B cell (primary cell): ENCODE results near the gene ZFYVE16. TPM values are rescaled to one million over a fixed set of nuclear protein-coding genes. Genes with fewer than 3 reads are reported as not detected.

Experiments
- ATAC-seq: fragments of 200-7000 bp; cut with Tn5 transposase; one replicate; pipeline ENCODE4 v1.10.0; 2021; ENCODE audit warnings: low read depth, mild to moderate bottlenecking, moderate number of reproducible peaks, moderate library complexity
- CTCF ChIA-PET: fragments of 350-600 bp; sonication (Branson Sonifier 250); formaldehyde crosslinking; loops from one replicate; lab custom pipeline; 2021; ENCODE audit warnings: antibody characterized with exemption, inconsistent platforms; lab: Charles Lee
- POLR2A ChIA-PET: fragments of 350-600 bp; sonication (Branson Sonifier 250); formaldehyde crosslinking; loops from one replicate; lab custom pipeline; 2021; ENCODE audit warnings: antibody characterized with exemption; lab: Charles Lee
- DNase-seq: peaks from one replicate; pipeline ENCODE4 v3.0.0; 2013
- H2AFZ ChIP-seq: 2 replicates; pipeline ENCODE4 v1.6.1; 2012; ENCODE audit warnings: mild to moderate bottlenecking, low read depth, low read length; ENCODE audit not compliant: insufficient read depth, poor library complexity, severe bottlenecking
- H3K27ac ChIP-seq, 2 donors: 1 replicate in 1 of 2; 2 replicates in 1 of 2; pipeline ENCODE4 v1.5.1; 2012 to 2013; ENCODE audit warnings: low read length in 2 of 2, mild to moderate bottlenecking in 2 of 2, moderate library complexity in 1 of 2
- H3K27me3 ChIP-seq, 4 experiments: fragments of 200-600 bp in 1 of 4; sonication (generic) in 1 of 4; replicated peaks in 1 of 4; 1 replicate in 2 of 4; 2 replicates in 2 of 4; pipeline versions ENCODE4 v1.6.1 to v1.7.0; 2013 to 2016; ENCODE audit warnings: low read length in 3 of 4, mild to moderate bottlenecking in 2 of 4, mixed read lengths in 1 of 4, moderate library complexity in 1 of 4; ENCODE audit not compliant: insufficient read depth in 4 of 4, control insufficient read depth in 3 of 4; ENCODE audit errors: control extremely low read depth in 1 of 4
- H3K36me3 ChIP-seq, 2 experiments: replicated peaks in 1 of 2; 1 replicate in 1 of 2; 2 replicates in 1 of 2; pipeline versions ENCODE4 v1.6.1 to v1.7.1; 2013; ENCODE audit warnings: low read length in 1 of 2; ENCODE audit not compliant: insufficient read depth in 2 of 2, control insufficient read depth in 1 of 2; ENCODE audit errors: control extremely low read depth in 1 of 2, extremely low read depth in 1 of 2
- H3K4me1 ChIP-seq, 2 donors: fragments of 200-600 bp in 1 of 2; sonication (generic) in 1 of 2; 1 replicate in 1 of 2; 2 replicates in 1 of 2; pipeline versions ENCODE4 v1.5.1 to v1.6.1; 2013 to 2017; ENCODE audit warnings: low read length in 2 of 2; ENCODE audit not compliant: control insufficient read depth in 2 of 2, insufficient read depth in 2 of 2
- H3K4me2 ChIP-seq: replicated peaks from 2 replicates; pipeline ENCODE3; 2012; ENCODE audit warnings: mild to moderate bottlenecking, low read depth, low read length; ENCODE audit not compliant: poor library complexity, severe bottlenecking
- H3K4me3 ChIP-seq, 5 experiments: fragments of 200-600 bp in 1 of 5; sonication (generic) in 1 of 5; 1 replicate in 3 of 5; 2 replicates in 2 of 5; pipeline versions ENCODE4 v1.5.1 to v1.7.0; 2011 to 2016; ENCODE audit warnings: low read length in 4 of 5, mild to moderate bottlenecking in 4 of 5, low read depth in 2 of 5, control low read depth in 1 of 5, moderate library complexity in 1 of 5; ENCODE audit not compliant: insufficient read depth in 1 of 5; ENCODE audit errors: control extremely low read depth in 1 of 5, extremely low read depth in 1 of 5
- H3K79me2 ChIP-seq: fragments of 200-600 bp; sonication (generic); one replicate; pipeline ENCODE4 v1.6.0; 2016; ENCODE audit warnings: low read length; ENCODE audit not compliant: control insufficient read depth, insufficient read depth
- H3K9ac ChIP-seq: fragments of 200-600 bp; sonication (generic); 2 replicates; pipeline ENCODE4 v1.6.1; 2017; ENCODE audit warnings: mild to moderate bottlenecking, low read length, moderate library complexity
- H3K9me3 ChIP-seq, 3 donors: one replicate each; pipeline versions ENCODE4 v1.6.1 to v1.7.1; 2013; ENCODE audit warnings: low read length in 2 of 3; ENCODE audit not compliant: control insufficient read depth in 2 of 3, insufficient read depth in 1 of 3; ENCODE audit errors: control extremely low read depth in 1 of 3
- H4K20me1 ChIP-seq: 2 replicates; pipeline ENCODE4 v1.6.0; 2012; ENCODE audit warnings: mild to moderate bottlenecking, low read length; ENCODE audit not compliant: insufficient read depth, control insufficient read depth, poor library complexity, severe bottlenecking
- H3K27ac Mint-ChIP-seq: one replicate; pipeline ENCODE4 v1.8.0; 2021; ENCODE audit warnings: mixed read lengths
- H3K27me3 Mint-ChIP-seq: one replicate; pipeline ENCODE4 v1.8.0; 2021; ENCODE audit warnings: mixed read lengths
- H3K4me1 Mint-ChIP-seq: one replicate; pipeline ENCODE4 v1.8.0; 2021; ENCODE audit warnings: mixed read lengths
- H3K4me3 Mint-ChIP-seq: one replicate; pipeline ENCODE4 v1.8.0; 2021; ENCODE audit warnings: mixed read lengths
- H3K9me3 Mint-ChIP-seq: one replicate; pipeline ENCODE4 v1.8.0; 2022; ENCODE audit warnings: mixed read lengths; ENCODE audit not compliant: insufficient read depth
- EZH2 ChIP-seq: IDR thresholded peaks from 2 replicates; pipeline ENCODE4 v1.6.1; 2012; ENCODE audit warnings: borderline replicate concordance, low read depth, mild to moderate bottlenecking, moderate library complexity, low read length; ENCODE audit not compliant: insufficient read depth, poor library complexity, severe bottlenecking
- WGBS: methylation state at CpG from one replicate; pipeline ENCODE4 v1.1.5; 2013; ENCODE audit warnings: missing lambda C conversion rate; ENCODE audit not compliant: insufficient coverage; 5-methylcytosine and 5-hydroxymethylcytosine counted together
- intact Hi-C: fragments of 100-400 bp; cut with micrococcal nuclease; formaldehyde crosslinking; loops from one replicate; pipeline ENCODE4 v1.10.0; 2022
- polyA plus RNA-seq: library from polyadenylated mRNA; depleted of rRNA; stranded (reverse); fragments of >200 nt; gene quantifications from 2 replicates; pipeline ENCODE4 v1.2.3, GENCODE V29; 2012
- total RNA-seq, 2 donors: library from RNA; stranded (reverse); fragments of 120-200 nt in 1 of 2; gene quantifications; 1 replicate in 1 of 2; 2 replicates in 1 of 2; pipeline versions ENCODE4 v1.2.3 to v1.2.4, GENCODE V29; 2013 to 2022
- TF ChIP-seq, protein P1 (sequence below): fragments of 200-600 bp; IDR thresholded peaks from one replicate; pipeline ENCODE4 v1.8.0; 2022; ENCODE audit warnings: antibody characterized with exemption, mild to moderate bottlenecking

The ZFYVE16 gene
- total and polyA plus RNA-seq, 2 donors (not counting 1 experiment from before 2014, with no cell fraction given): 4.7 to 38.3 TPM

DNA sequence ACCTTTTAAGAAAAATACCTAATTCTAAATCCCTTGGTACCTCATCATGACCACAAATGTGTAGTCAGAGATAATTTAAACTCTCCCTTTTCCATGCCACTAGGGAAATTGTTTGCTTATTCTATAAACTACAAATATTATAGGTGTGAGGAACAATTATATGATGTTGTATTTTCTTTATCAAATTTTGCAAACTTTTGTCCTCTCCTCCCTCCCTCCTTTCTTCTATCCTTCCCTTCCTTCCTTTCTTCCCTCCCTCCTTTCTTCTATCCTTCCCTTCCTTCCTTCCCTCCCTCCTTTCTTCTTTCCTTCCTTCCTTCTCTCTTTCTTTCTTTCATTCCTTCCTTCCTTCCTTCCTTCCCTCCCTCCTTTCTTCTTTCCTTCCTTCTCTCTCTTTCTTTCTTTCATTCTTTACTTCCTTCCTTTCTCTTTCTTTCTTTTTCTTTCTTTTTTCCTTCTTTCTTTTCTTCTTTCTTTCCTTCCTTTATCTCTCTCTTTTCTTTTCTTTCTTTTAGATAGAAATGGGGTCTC lies 46.9 kb upstream of the ZFYVE16 start:
- Histone ChIP-seq H4K20me1 (no peaks in the 10 kb centered on the region), H3K4me3 (no peak overlapping the region), H2AFZ (no peak overlapping the region), H3K27ac (no peak overlapping the region), H3K79me2 (no peaks in the 10 kb centered on the region), H3K27me3 (no peaks in the 10 kb centered on the region), H3K4me2 (no peak overlapping the region), H3K9me3 (peaks cover 0 to 3% (median 0%) of the 10 kb centered on the region in 3 donors), H3K36me3 (no peaks in the 10 kb centered on the region), H3K9ac (no peak overlapping the region), H3K4me1 (no peaks in the 10 kb centered on the region)
- no peak for TF ChIP-seq EZH2
- TF ChIP-seq, protein P1, sequence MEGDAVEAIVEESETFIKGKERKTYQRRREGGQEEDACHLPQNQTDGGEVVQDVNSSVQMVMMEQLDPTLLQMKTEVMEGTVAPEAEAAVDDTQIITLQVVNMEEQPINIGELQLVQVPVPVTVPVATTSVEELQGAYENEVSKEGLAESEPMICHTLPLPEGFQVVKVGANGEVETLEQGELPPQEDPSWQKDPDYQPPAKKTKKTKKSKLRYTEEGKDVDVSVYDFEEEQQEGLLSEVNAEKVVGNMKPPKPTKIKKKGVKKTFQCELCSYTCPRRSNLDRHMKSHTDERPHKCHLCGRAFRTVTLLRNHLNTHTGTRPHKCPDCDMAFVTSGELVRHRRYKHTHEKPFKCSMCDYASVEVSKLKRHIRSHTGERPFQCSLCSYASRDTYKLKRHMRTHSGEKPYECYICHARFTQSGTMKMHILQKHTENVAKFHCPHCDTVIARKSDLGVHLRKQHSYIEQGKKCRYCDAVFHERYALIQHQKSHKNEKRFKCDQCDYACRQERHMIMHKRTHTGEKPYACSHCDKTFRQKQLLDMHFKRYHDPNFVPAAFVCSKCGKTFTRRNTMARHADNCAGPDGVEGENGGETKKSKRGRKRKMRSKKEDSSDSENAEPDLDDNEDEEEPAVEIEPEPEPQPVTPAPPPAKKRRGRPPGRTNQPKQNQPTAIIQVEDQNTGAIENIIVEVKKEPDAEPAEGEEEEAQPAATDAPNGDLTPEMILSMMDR: no peak
- POLR2A ChIA-PET: no interaction called here
- H3K4me3 Mint-ChIP-seq: no peak overlapping the region
- peaks cover 9% of the 10 kb centered on the region for H3K27me3 Mint-ChIP-seq
- ATAC-seq (no peak), DNase-seq (no peak)
- no peaks in the 10 kb centered on the region for H3K4me1 Mint-ChIP-seq
- peaks cover 3% of the 10 kb centered on the region for H3K9me3 Mint-ChIP-seq
- no peak overlapping the region for H3K27ac Mint-ChIP-seq
- intact Hi-C loops: no loop called here
- CTCF ChIA-PET: interaction anchor here (1.1 kb wide), 1 partner anchor 15 kb away, joined by 4 read pairs; no protein-coding TSS in a partner anchor

DNA sequence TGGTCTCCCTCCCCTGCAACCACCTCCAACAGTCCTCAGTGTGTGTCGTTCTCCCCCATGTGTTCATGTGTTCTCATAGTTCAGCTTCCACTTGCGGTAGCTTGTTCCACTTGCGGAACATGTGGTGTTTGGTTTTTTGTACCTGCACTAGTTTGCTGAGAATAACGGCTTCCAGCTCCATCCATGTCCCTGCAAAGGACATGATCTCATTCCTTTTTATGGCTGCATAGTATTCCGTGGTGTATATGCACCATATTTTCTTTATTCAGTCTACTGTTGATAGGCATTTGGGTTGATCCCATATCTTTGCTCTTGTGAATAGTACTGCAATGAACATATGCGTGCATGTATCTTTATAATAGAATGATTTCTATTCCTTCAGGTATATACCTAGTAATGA lies 43.0 kb upstream of the ZFYVE16 start:
- Histone ChIP-seq H2AFZ (no peak overlapping the region), H3K27ac (no peak overlapping the region), H3K9ac (no peak overlapping the region), H3K4me3 (no peak overlapping the region), H3K79me2 (no peaks in the 10 kb centered on the region), H3K27me3 (no peaks in the 10 kb centered on the region), H3K4me1 (no peaks in the 10 kb centered on the region), H4K20me1 (no peaks in the 10 kb centered on the region), H3K4me2 (no peak overlapping the region), H3K9me3 (peaks cover 0 to 3% (median 0%) of the 10 kb centered on the region in 3 donors), H3K36me3 (no peaks in the 10 kb centered on the region)
- no peak for DNase-seq
- H3K4me1 Mint-ChIP-seq: no peaks in the 10 kb centered on the region
- POLR2A ChIA-PET: no interaction called here
- peaks cover 14% of the 10 kb centered on the region for H3K27me3 Mint-ChIP-seq
- H3K27ac Mint-ChIP-seq: no peak overlapping the region
- CTCF ChIA-PET: no interaction called here
- no peak for TF ChIP-seq EZH2
- TF ChIP-seq, protein P1: no peak
- intact Hi-C loops: no loop called here
- no peak for ATAC-seq
- no peak overlapping the region for H3K4me3 Mint-ChIP-seq
- 100% methylated on average over 2 of the region's 6 CpGs for WGBS
- H3K9me3 Mint-ChIP-seq: peaks cover 3% of the 10 kb centered on the region
